RKO (cell line): ENCODE measurements around the gene RPL21.
"Not testable (repeated sequence)": the region's sequence is repeated elsewhere in the genome, so short reads cannot be mapped to it uniquely, and the experiment has no call there.

Experiments
- DNase-seq: peaks from one replicate; pipeline ENCODE4 v3.0.0-alpha.2; 2016; ENCODE audit warnings: low spot score

RPL21 gene

DNA sequence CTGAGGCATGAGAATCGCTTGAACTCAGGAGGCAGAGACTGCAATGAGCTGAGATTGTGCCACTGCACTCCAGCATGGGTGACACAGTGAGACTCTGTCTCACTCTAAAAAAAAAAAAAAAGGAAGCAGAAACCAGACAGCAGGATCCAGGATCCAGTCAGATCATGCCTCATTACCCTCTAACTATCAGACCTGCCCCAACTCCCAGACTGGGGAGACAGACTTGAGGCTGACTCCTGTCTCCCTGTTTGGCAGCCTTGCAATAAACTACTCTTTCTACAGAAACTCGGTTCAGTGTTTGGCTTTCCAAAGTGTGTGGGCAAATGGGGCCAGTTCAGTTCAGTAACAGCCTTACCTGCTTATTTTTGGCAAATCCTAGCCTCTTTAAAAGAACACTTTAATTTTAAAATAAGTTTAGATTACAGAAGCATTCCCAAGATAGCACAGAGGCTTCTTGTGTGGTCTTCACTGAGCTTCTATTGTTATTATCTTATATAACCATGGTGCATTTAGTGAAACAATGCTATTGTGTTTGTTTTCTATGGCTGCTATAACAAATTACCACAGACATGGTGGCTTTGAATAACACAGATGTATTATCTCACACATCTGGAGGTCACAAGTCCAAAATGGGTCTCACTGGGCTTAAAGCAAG is 37.8 kb downstream of the RPL21 start:
- DNase-seq: no peak

DNA sequence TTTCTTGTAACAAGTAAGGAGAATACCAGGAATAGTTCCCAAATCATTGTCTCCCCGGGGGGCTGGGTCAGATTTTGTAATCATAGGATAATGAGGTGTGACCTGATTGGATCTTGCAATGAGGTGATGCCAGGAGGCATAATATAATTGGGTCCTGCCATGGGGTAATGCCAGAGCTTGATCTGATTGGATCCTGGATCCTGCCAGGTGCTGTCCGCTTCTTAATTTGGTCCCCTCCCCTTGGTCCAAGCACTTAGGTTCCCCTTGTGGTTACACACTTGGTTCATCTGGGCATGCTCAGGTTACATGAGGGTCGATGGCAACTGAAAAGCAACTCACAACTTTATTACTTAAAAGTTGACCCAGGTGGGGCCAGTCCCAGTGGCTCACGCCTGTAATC is 39.4 kb downstream of the RPL21 start:
- no peak for DNase-seq

DNA sequence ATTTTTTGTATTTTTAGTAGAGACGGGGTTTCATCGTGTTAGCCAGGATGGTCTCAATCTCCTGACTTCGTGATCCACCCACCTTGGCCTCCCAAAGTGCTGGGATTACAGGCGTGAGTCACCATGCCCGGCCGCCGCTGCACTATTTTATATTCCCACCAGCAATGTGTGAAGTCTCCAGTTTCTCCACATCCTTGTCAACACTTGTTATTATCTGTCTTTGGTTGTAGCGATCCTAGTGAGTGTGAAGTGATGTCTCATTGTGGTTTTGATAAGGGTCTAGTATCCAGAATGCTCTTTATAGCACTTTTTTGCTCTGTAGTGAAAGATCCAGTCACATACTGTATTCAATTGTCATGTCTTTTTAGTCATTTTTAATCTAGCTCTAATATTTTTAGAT is 40.6 kb downstream of the RPL21 start:
- DNase-seq: not testable (repeated sequence)

DNA sequence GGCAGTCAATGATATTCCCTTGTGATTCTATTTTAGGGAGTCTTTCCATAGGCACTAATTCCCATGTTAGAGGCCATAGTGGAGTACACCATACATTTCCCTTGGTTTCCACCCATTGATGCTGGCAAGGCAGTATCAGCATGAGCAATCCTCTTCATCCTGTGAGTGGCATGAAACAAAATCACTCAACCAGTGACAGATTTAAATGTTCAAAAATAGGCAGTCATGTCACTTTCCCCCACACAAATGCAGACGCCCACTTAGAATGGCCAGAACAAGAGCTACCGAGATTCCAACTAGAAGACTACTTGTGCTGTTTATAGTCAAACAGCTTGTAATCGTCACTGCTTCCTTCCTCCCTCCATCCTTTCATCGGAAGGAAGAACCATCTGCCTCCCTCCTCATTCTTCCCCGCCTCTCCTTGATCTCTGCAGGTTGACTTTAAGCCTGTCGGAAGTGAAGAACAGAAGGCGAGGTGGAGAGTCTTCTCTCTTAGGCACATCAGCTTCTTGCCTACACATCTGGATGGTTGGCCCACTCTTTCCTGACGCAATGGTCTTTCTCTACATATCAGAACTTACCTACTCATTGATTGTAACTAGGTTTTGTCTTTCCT is 41.8 kb downstream of the RPL21 start:
- DNase-seq: no peak

DNA sequence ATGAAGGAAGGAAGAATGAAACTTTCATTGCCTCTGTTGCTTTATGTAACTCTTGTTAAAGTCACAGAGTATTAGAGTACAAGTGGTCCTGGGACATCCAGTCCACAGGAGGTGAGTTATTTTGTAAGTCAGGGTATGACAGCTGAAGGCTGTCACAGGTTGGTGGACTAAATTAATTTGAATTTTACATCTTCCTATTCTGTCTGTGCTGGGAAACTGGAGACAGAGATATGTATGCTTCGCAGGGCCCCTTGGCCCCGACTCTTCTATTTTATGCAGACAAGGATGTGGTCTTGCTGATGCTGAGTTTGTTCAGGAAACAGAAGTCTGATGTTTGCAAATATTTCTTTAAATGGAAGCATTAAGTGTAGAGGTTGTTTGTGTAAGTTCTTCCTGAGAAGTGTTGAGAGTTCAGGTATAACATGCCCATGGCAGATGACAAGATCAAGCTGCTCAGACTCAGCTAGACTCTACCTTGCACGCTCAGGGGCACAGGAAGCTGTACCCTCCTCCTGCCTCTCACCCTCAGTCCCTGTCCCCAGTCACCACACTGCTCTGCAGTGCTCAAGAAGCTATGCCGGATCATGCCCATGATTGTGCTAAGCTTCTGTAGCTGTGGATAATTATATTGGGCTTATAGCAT is 42.6 kb downstream of the RPL21 start:
- no peak for DNase-seq

DNA sequence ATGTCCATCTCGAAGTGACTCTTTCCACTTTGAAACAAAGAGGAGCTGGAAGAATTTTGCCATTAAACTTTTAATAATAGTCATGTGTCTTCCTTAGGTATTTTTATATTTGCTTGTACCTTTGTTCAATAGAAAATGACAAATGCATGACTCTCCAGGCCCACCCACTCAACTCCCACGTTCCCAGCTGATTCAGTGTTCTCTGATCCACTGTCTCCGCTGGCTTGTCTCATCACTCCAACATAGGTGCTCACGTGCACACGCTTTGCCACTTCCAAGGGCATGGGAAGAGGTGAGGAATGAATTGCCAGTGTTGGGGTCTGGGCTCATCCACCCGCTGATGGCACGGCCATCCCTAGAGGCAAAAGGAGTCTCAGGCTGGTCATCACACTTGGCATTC is 43.7 kb downstream of the RPL21 start:
- DNase-seq: no peak

DNA sequence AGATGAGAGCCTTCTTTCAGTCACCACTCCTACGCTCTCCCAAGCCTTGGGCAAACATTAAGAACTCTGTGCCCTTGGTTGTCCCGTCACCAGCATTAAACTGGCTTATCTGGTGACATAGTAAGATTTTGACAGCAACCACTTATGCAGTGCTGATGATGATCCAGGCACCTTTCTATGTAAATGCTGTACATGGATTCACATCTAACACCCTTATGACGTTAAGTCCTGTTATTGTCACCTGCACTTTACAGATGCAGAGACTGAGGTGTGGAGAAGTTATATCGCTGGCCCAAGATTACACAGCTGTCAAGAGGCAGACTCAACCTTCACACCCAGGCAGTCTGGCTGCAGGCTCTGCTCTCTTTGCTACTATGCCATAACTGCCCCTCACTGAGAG is 44.3 kb downstream of the RPL21 start:
- DNase-seq: no peak

DNA sequence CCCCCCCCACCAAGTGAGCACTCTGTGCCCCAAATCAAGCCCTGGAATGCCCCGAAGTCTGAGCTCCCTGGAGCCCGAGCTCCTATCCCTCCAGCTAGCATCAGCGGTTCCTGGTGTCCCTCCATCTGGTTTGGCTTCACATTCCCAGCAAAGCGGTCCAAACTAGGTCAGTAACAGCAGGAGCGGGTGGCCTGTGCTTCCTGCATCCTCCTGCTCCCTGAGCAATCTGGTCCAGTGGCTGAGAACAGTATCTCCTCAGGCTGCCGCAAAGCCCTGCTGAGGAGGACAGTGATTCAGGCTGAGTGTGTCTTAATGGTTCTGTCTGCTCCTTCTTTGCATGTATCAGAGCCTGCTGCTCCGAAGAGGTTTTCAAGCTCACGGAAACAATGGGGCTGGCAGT is 45.1 kb downstream of the RPL21 start:
- DNase-seq: no peak

DNA sequence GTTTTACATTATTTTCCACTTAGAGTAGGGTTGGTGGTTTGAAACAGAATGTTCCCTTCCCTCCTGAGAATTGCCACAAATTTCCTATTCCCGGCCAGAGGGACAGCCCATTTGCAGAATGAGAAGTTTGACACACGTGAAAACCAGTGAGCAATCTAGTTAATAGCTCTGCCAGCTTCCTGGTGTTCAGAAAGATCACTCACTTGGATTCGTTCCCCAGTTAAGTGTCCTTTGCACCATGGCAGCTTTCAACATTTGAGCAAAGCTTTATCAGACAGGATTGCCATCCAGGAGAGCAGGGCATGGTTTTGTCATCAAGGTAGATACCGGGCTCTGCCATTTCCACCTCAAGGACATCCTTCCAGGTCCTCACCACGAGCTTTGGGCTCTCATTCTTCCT is 47.5 kb downstream of the RPL21 start:
- no peak for DNase-seq

DNA sequence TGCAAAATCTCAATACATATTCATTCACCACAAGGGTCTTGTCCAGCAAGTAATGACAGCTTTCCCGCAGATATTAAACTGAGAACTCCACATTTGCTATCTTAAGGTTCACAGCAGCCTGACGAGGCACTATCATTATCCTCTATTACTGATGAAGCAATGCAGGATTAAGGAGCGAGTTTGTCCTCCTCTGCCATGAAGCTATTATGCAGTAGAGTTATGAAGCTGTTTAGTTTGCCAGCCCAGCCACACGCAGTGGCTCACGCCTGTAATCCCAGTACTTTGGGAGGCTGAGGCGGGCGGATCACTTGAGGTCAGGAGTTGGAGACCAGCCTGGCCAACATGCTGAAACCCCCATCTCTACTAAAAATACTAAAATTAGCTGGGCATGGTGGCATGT is 49.0 kb downstream of the RPL21 start:
- not testable (repeated sequence) for DNase-seq

DNA sequence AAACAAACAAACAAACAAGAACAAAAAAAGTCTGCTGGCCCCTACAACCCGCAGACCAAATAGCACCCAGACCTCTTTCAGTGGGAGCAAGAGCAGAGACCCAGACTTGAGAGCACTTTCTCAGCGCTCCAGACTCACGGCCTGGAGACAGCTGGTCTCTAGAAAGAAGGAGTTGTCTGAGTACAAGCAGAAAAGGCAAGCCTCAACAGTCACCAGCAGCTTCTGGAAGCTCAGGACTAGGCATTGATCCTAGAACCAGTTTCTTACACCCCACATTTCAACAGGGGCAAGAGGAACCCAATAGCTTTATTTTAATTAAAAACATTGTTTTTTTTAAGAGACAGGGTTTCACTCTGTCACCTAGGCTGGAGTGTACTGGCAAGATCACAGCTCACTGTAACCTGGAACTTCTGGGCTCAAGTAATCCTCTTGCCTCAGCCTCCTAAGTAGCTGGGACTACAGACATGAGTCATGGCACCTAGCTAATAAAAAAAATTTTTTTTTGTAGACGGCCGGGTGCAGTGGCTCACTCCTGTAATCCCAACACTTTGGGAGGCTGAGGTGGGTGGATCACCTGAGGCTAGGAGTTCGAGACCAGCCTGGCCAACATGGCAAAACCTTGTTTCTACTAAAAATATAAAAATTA is 49.7 kb downstream of the RPL21 start:
- no peak for DNase-seq

DNA sequence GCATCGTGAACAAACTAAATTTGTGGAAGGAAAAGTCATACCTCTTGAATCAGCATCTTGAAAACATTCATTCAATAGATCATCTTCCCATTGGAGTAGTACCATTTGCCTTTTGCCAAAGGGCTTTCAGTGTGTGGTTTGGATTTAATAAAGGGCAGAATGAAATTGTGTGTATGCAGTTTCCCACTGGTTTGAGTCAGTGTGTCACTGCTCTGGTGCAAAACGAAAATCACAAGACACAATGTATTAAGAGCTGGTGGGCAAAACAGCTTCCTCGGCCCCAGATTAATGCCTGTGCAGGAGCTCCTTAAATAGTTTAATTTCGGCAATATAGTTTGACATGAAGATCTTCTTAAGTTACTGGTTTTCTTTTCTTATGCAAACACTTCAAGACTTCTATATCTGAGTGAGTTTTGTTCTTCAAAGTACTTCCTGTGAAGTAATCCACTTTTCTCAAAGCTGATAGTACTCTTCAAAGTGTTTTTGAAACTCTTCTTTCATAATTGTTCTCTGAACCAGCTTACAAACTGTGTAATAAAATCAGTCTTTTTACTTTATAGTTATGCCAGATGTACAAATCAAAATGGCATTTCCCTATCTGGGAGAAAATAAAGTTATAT is 51.4 kb downstream of the RPL21 start:
- DNase-seq: no peak

DNA sequence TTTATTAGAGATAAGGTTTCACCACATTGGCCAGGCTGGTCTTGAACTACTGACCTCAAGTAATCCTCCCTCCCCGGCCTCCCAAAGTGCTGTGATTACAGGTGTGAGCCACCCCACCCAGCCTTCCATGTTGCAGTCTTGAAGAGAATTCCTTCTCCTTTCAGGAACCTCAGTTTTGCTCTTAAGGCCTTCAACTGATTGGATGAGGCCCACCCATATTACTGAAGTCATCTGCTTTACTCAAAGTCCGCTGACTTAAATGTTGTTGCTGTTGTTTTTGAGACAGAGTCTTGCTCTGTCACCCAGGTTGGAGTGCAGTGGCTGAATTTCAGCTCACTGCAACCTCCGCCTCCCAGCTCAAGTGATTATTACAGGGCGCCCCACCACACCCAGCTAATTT is 52.7 kb downstream of the RPL21 start:
- DNase-seq: no peak

DNA sequence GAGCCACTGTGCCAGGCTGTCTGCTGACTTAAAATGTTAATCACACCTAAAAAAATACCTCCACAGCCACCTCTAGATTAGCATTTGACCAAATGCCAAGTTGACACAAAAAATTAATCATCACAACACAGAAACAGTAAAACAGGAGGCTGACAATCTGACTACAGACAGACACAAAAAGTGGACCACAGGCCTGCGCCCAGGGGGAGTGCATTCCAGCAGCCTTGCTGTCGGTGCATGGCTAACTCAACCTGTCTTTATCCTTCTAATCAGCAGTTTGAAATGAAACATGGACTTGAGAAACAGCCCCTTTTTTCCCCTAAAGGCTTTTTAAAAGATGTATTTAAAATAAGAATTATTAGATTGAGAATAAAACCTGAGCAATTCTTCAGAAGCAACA is 53.3 kb downstream of the RPL21 start:
- DNase-seq: no peak
